CD14-positive monocyte (primary cell): ENCODE measurements around the gene THSD7B. TPM values are rescaled to one million over a fixed set of nuclear protein-coding genes. Genes with fewer than 3 reads are reported as not detected.

Source experiments
- DNase-seq, 3 donors: peaks; one replicate each; pipeline ENCODE4 v3.0.0-alpha.2; 2011 to 2022
- H2AFZ ChIP-seq: 2 replicates; pipeline ENCODE4 v1.6.0; 2012; ENCODE audit warnings: mild to moderate bottlenecking, low read depth, low read length, inconsistent platforms; ENCODE audit not compliant: insufficient read depth, poor library complexity, severe bottlenecking
- H3K27ac ChIP-seq, 2 donors: 1 replicate in 1 of 2; 2 replicates in 1 of 2; pipeline ENCODE4 v1.5.1; 2012 to 2013; ENCODE audit warnings: low read length in 2 of 2, control low read depth in 1 of 2, inconsistent platforms in 1 of 2, low read depth in 1 of 2, mild to moderate bottlenecking in 1 of 2
- H3K27me3 ChIP-seq, 2 donors: one replicate each; pipeline versions ENCODE4 v1.6.0 to v1.6.1; 2011 to 2013; ENCODE audit warnings: low read length in 2 of 2; ENCODE audit not compliant: control insufficient read depth in 2 of 2, insufficient read depth in 2 of 2
- H3K36me3 ChIP-seq, 2 donors: replicated peaks in 1 of 2; 1 replicate in 1 of 2; 2 replicates in 1 of 2; pipeline versions ENCODE4 v1.5.1 to v1.6.1; 2012 to 2013; ENCODE audit warnings: low read length in 2 of 2, control low read depth in 1 of 2, inconsistent platforms in 1 of 2, mild to moderate bottlenecking in 1 of 2; ENCODE audit not compliant: insufficient read depth in 2 of 2, control insufficient read depth in 1 of 2
- H3K4me1 ChIP-seq, 2 donors: 1 replicate in 1 of 2; 2 replicates in 1 of 2; pipeline versions ENCODE4 v1.5.1 to v1.6.1; 2012 to 2013; ENCODE audit warnings: low read length in 2 of 2, control low read depth in 1 of 2, inconsistent platforms in 1 of 2, mild to moderate bottlenecking in 1 of 2, moderate library complexity in 1 of 2; ENCODE audit not compliant: insufficient read depth in 2 of 2, control insufficient read depth in 1 of 2
- H3K4me2 ChIP-seq: replicated peaks from 2 replicates; pipeline ENCODE3; 2012; ENCODE audit warnings: low read length, moderate library complexity, mild to moderate bottlenecking; ENCODE audit not compliant: poor library complexity, severe bottlenecking; ENCODE audit errors: extremely low read depth
- H3K4me3 ChIP-seq, 3 experiments: fragments of 200-600 bp in 1 of 3; sonication (generic) in 1 of 3; replicated peaks in 1 of 3; 1 replicate in 2 of 3; 2 replicates in 1 of 3; pipeline ENCODE4 v1.5.1; 2011 to 2013; ENCODE audit warnings: low read length in 3 of 3, mild to moderate bottlenecking in 3 of 3, control low read depth in 2 of 3, low read depth in 2 of 3, inconsistent platforms in 1 of 3, moderate library complexity in 1 of 3
- H3K79me2 ChIP-seq: 2 replicates; pipeline ENCODE4 v1.6.0; 2012; ENCODE audit warnings: mild to moderate bottlenecking, control low read depth, inconsistent platforms, low read length, moderate library complexity; ENCODE audit not compliant: insufficient read depth
- H3K9ac ChIP-seq: 2 replicates; pipeline ENCODE4 v1.6.0; 2017; ENCODE audit warnings: low read length, mild to moderate bottlenecking; ENCODE audit not compliant: insufficient read depth, poor library complexity, severe bottlenecking
- H3K9me3 ChIP-seq, 2 donors: replicated peaks in 1 of 2; 1 replicate in 1 of 2; 2 replicates in 1 of 2; pipeline versions ENCODE4 v1.5.1 to v1.6.1; 2012 to 2013; ENCODE audit warnings: low read length in 2 of 2, control low read depth in 1 of 2; ENCODE audit not compliant: control insufficient read depth in 1 of 2, insufficient read depth in 1 of 2
- H4K20me1 ChIP-seq: 2 replicates; pipeline ENCODE4 v1.6.0; 2012; ENCODE audit warnings: mild to moderate bottlenecking, low read length, control low read depth, moderate library complexity; ENCODE audit not compliant: insufficient read depth
- H3K27ac Mint-ChIP-seq, 7 donors: one replicate each; pipeline ENCODE4 v1.8.0; 2020; ENCODE audit warnings: mild to moderate bottlenecking in 7 of 7, mixed read lengths in 7 of 7, moderate library complexity in 6 of 7, inconsistent platforms in 2 of 7
- H3K27me3 Mint-ChIP-seq, 3 donors: one replicate each; pipeline ENCODE4 v1.8.0; 2021 to 2022; ENCODE audit warnings: low read depth in 3 of 3, mild to moderate bottlenecking in 3 of 3, mixed read lengths in 3 of 3, moderate library complexity in 3 of 3, inconsistent platforms in 1 of 3
- H3K36me3 Mint-ChIP-seq, 2 donors: one replicate each; pipeline ENCODE4 v1.8.0; 2020; ENCODE audit warnings: mixed read lengths in 2 of 2, inconsistent platforms in 1 of 2, mild to moderate bottlenecking in 1 of 2
- H3K4me1 Mint-ChIP-seq: one replicate; pipeline ENCODE4 v1.8.0; 2020; ENCODE audit warnings: mild to moderate bottlenecking, mixed read lengths
- H3K4me3 Mint-ChIP-seq, 2 donors: one replicate each; pipeline ENCODE4 v1.8.0; 2020; ENCODE audit warnings: mild to moderate bottlenecking in 2 of 2, mixed read lengths in 2 of 2, moderate library complexity in 1 of 2
- H3K9me3 Mint-ChIP-seq, 7 donors: one replicate each; pipeline ENCODE4 v1.8.0; 2020 to 2022; ENCODE audit warnings: mixed read lengths in 7 of 7, mild to moderate bottlenecking in 6 of 7, moderate library complexity in 6 of 7, inconsistent platforms in 2 of 7
- CTCF ChIP-seq: fragments of 200-600 bp; IDR thresholded peaks from one replicate; pipeline ENCODE4 v1.8.0; 2022; ENCODE audit warnings: antibody characterized with exemption, mild to moderate bottlenecking
- WGBS: methylation state at CpG from one replicate; pipeline ENCODE4 v1.1.5; 2013; ENCODE audit warnings: missing lambda C conversion rate; ENCODE audit not compliant: insufficient coverage; 5-methylcytosine and 5-hydroxymethylcytosine counted together
- intact Hi-C, 2 donors: fragments of 100-400 bp; cut with micrococcal nuclease; formaldehyde crosslinking; loops; one replicate each; pipeline versions ENCODE4 v1.15.0 to v1.15.1; 2023
- polyA plus RNA-seq, 3 donors: library from polyadenylated mRNA; depleted of rRNA in 1 of 3; unstranded in 2 of 3; stranded (reverse) in 1 of 3; fragments of 300-500 nt in 2 of 3; fragments of >200 nt in 1 of 3; fragmentation: Illumina TruSeq in 2 of 3; gene quantifications; 1 replicate in 2 of 3; 2 replicates in 1 of 3; pipeline ENCODE4 v1.2.3, GENCODE V29; 2012 to 2021

Gene THSD7B
- polyA plus RNA-seq, 3 donors: not detected

GRCh38 chr2:136736236-136736635, 29.1 kb upstream of the THSD7B start:
- Mint-ChIP-seq H3K4me3 (no peak overlapping the region), H3K36me3 (no peaks in the 10 kb centered on the region), H3K27me3 (peaks cover 0 to 3% (median 2%) of the 10 kb centered on the region in 3 donors), H3K4me1 (no peaks in the 10 kb centered on the region), H3K9me3 (peaks cover 0 to 2% (median 0%) of the 10 kb centered on the region in 7 donors), H3K27ac (no peak overlapping the region)
- no CpG with 5 or more reads among the region's 3 CpGs for WGBS
- Histone ChIP-seq H3K4me1 (no peaks in the 10 kb centered on the region), H3K4me2 (no peak overlapping the region), H2AFZ (no peak overlapping the region), H3K27ac (no peak overlapping the region), H3K79me2 (no peaks in the 10 kb centered on the region), H3K36me3 (no peaks in the 10 kb centered on the region), H3K27me3 (no peaks in the 10 kb centered on the region), H3K9ac (no peak overlapping the region), H4K20me1 (no peaks in the 10 kb centered on the region), H3K4me3 (no peak overlapping the region), H3K9me3 (no peaks in the 10 kb centered on the region)
- DNase-seq: no peak
- intact Hi-C loops: no loop called here
- TF ChIP-seq CTCF: no peak

GRCh38 chr2:136738044-136738443, 27.3 kb upstream of the THSD7B start:
- peaks cover under 1 to 2% (median 2%) of the 10 kb centered on the region in 3 donors for H3K27me3 Mint-ChIP-seq

More at GRCh38 chr2:136738044-136738443, 27.3 kb upstream of the THSD7B start:
- Histone ChIP-seq H3K9ac (no peak overlapping the region), H4K20me1 (no peaks in the 10 kb centered on the region), H3K4me1 (no peaks in the 10 kb centered on the region), H3K27me3 (no peaks in the 10 kb centered on the region), H2AFZ (no peak overlapping the region), H3K79me2 (no peaks in the 10 kb centered on the region), H3K4me3 (no peak overlapping the region), H3K36me3 (no peaks in the 10 kb centered on the region), H3K4me2 (no peak overlapping the region), H3K9me3 (no peaks in the 10 kb centered on the region), H3K27ac (no peak overlapping the region)
- intact Hi-C loops: no loop called here
- Mint-ChIP-seq H3K27ac (no peak overlapping the region), H3K4me3 (no peak overlapping the region), H3K4me1 (no peaks in the 10 kb centered on the region), H3K36me3 (no peaks in the 10 kb centered on the region), H3K9me3 (no peaks in the 10 kb centered on the region)
- no CpG with 5 or more reads among the region's 2 CpGs for WGBS
- DNase-seq: no peak
- TF ChIP-seq CTCF: no peak
